HG03378 (cell line): ENCODE data around the gene GAS2.
A peak's percentile ranks its signal among the peaks of the same experiment; 100 is the strongest.
"Not testable (repeated sequence)": the region's sequence is repeated elsewhere in the genome, so short reads cannot be mapped to it uniquely, and the experiment has no call there.

Experiments
- ATAC-seq: cut with Tn5 transposase; IDR thresholded peaks from one replicate; pipeline ENCODE4 v1.9.1; 2021; ENCODE audit warnings: mild to moderate bottlenecking, moderate library complexity; ENCODE audit not compliant: unreplicated experiment

The GAS2 gene

GRCh38 chr11:22666325-22666687 is at the start of gene GAS2:
Gene GAS2, plus strand, starts transcription at chr11:22666611. Its CDS starts 8,259 bp downstream, at chr11:22674870.
- ATAC-seq = no peak

GRCh38 chr11:22617868-22618267 is 48.5 kb upstream of the GAS2 start:
- no peak for ATAC-seq

- ATAC-seq = peak; percentile 49
These were observed 41.5 kb upstream of the GAS2 start for GRCh38 chr11:22624742-22625447.

GRCh38 chr11:22625448-22626287 is 40.7 kb upstream of the GAS2 start, which contains the start of gene FANCF:
Gene FANCF, minus strand, starts transcription at chr11:22625823. Its CDS starts 13 bp downstream, at chr11:22625810.
- peak; percentile 99 for ATAC-seq

GRCh38 chr11:22626573-22627239 is 39.7 kb upstream of the GAS2 start:
- ATAC-seq = no peak

GRCh38 chr11:22627421-22627820 is 39.0 kb upstream of the GAS2 start:
- no peak for ATAC-seq

GRCh38 chr11:22633354-22633902 is 33.0 kb upstream of the GAS2 start:
- ATAC-seq = no peak

- ATAC-seq = no peak
These were observed 31.3 kb upstream of the GAS2 start for GRCh38 chr11:22634897-22635629.

- ATAC-seq = no peak
These were observed 30.7 kb upstream of the GAS2 start for GRCh38 chr11:22635689-22636088.

- no peak for ATAC-seq
These were observed 25.5 kb upstream of the GAS2 start for GRCh38 chr11:22640862-22641261.

- ATAC-seq = no peak
These were observed 24.9 kb upstream of the GAS2 start for GRCh38 chr11:22641559-22641958.

- ATAC-seq = not testable (repeated sequence)
These were observed 14.1 kb upstream of the GAS2 start for GRCh38 chr11:22652346-22652745.

- no peak for ATAC-seq
These were observed 10.3 kb upstream of the GAS2 start for GRCh38 chr11:22656130-22656529.

GRCh38 chr11:22657101-22657694 is 9.2 kb upstream of the GAS2 start:
- peak; percentile 98 for ATAC-seq

GRCh38 chr11:22659783-22660182 is 6.6 kb upstream of the GAS2 start:
- no peak for ATAC-seq

- peak; percentile 42 for ATAC-seq
These were observed 453 bp downstream of the GAS2 start for GRCh38 chr11:22666688-22667439.

GRCh38 chr11:22668005-22668796 is 1.8 kb downstream of the GAS2 start:
- peak; percentile 41 for ATAC-seq

GRCh38 chr11:22669368-22669767 is 3.0 kb downstream of the GAS2 start:
- no peak for ATAC-seq

- peak; percentile 38 for ATAC-seq
These were observed 4.4 kb downstream of the GAS2 start for GRCh38 chr11:22670830-22671229.
